Endothelial cell of hepatic sinusoid (primary cell): Measurements from ENCODE around the gene HOXA2.

Experiments used
- in situ Hi-C: cut with HindIII; loops from 2 replicates; pipeline ENCODE4 v1.10.0; 2017; ENCODE audit warnings: low sequenced_read_pairs

The HOXA2 gene

DNA sequence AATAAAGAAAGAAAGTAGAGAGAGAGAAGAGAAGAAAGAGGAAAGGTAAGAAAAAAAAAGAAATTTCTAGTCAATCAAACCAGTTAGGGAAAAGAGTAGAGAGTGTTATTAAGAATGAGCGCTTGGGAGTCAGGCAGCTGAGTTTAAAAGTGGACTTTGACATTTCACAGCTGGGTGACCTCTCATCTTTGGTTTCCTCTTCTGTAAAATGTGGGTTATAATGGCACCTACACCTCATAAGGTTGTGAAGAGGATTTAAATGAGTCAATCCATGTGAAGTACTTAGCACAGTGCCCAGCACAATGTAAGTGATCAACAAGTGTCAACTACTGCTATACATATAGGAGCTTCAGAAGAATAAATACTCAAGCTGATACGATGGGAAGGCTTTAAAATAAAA lies 18.8 kb downstream of the HOXA2 start:
- in situ Hi-C loops = loop anchor here (5.0 kb wide), 1 partner anchor 71 kb away; no protein-coding TSS in a partner anchor

DNA sequence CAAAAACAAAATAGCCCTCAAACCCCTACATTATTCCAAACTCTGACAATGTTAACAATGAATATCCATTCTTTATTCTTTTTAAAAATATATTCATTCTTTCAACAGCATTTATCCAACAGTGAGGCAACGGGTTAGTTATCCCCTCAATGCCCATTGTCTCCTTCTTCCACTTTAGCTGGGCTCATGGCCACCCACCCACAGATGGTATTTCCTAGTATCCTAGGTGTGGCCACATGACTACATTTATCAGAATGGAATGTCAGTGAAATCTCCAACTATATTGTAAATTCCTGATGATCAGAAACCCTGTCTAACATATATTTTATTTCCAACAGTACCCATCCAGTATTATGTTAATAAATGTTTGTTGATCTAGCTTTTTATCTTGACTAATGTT lies 20.3 kb downstream of the HOXA2 start:
- in situ Hi-C loops = loop anchor here (5.0 kb wide), 1 partner anchor 70 kb away; no protein-coding TSS in a partner anchor

GRCh38 chr7:27080844-27081436 lies 21.5 kb downstream of the HOXA2 start:
- in situ Hi-C loops = loop anchor here (5.0 kb wide), 1 partner anchor 69 kb away; no protein-coding TSS in a partner anchor

- in situ Hi-C loops = no loop called here
Observed at GRCh38 chr7:27079234-27079975, 23.1 kb downstream of the HOXA2 start.

DNA sequence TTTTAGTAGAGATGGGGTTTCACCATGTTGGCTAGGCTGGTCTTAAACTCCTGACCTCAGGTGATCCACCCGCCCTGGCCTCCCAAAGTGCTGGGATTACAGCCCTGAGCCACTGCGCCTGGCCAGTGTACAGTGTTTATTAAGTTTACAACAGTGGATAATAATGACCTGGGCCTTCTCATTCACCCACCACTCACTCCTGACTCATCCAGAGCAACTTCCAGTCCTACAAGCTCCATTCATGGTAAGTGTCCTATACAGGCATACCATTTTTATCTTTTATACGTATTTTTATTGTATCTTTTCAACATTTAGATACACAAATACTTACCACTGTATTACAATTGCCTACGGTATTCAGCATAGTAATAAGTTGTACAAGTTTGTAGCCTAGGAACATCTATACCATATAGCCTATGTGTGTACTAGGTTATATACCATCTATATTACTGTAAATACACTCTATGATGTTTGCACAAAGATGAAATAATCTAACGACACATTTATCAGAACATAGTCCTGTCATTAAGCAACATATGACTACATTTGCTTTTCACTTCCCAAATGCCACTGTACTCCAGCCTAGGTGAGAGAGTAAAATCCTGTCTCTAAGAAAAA lies 23.8 kb downstream of the HOXA2 start:
- in situ Hi-C loops = no loop called here

DNA sequence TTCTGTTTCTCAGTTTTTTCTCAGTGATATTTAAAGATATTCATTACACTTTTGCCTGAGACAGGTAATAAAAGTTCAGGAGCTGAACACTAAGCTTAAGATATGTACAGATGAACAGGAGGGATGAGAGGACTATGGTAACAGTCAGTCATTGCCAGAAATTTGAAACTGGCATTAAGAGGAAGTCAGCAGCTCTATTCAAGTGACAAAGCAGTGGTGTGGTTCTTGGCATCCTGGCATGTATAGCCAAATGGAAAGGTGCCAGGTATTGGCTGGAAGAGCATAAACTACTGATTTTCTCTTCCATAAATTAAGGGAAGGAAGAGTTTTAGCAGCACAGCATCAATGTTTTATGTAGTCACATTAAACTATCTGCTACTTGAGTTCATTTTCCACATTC lies 29.4 kb downstream of the HOXA2 start:
- in situ Hi-C loops = no loop called here

DNA sequence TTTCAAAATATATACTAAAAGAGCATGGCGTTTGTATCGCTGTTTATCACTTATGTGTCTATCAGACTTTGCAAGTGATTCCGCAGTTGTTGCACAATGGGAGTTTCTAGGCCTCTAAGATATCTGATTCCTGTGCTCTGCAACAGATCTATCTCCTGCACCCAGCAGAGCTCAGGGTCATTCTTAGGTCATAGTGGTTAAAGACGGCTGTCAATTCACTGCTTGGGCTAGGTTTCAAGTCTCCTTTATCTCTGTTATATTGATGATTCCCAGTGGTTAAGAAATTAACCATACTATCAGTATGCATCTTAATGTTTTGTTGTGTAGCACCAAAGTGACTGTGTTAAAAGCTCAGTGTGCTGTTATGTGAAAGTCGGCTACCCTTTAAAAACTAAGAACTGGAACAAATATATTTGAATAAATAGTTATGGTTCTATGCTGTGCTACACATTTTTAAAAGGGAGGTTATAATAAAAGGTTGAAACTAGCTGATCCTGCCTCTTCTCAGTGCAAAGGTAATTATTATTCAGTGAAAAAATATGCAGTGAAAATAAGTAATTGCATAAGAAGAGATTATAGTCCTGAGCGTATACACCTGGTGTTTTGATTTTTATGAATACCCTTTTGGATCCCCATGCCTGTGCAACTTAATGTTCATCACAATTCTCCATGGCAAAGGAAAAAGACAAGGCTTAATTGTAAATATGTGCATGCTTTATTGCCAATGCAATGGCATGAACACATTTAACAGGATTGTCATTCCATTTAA lies 30.7 kb downstream of the HOXA2 start:
- in situ Hi-C loops = no loop called here

DNA sequence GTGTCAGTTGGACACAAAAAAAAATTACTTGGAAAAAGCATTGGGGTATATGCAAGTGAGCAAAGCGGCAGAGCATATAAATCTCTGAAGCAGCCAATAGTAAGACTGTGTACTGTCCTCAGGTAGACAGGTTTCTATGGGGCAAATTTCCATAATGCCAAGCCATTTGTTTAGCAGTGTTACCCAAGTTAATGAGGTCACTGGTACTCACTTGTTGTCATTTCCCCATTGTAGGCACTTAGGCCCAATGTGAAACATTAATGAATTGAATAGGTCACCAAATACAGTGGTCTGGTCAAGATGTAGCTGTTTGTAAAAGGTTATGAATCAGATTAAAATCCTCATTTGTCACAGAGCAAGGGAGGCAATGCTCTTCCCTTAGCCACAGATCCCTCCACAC lies 34.2 kb downstream of the HOXA2 start:
- in situ Hi-C loops = no loop called here

- in situ Hi-C loops = no loop called here
Observed at GRCh38 chr7:27066148-27066547, 36.3 kb downstream of the HOXA2 start.

DNA sequence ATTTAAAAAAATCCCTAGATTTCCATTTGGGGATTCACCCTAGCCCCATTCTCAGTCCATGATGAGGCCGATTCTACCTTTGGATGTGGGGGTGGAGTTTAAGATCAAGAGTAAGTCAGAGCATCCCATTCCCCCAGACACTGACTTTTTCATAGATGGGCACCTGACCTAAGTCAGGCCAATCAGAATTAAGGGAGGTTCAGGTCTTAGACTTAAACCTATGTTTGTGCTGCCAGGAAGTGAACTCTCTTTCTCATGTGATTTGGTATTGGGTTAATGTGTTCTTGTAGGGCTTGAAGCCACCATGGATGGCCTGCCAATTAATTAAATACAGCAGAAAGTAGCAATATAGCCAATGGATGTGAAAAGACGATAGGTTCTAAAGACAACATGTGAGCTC lies 36.8 kb downstream of the HOXA2 start:
- in situ Hi-C loops = no loop called here

- in situ Hi-C loops = no loop called here
Observed at GRCh38 chr7:27064661-27065060, 37.8 kb downstream of the HOXA2 start.

DNA sequence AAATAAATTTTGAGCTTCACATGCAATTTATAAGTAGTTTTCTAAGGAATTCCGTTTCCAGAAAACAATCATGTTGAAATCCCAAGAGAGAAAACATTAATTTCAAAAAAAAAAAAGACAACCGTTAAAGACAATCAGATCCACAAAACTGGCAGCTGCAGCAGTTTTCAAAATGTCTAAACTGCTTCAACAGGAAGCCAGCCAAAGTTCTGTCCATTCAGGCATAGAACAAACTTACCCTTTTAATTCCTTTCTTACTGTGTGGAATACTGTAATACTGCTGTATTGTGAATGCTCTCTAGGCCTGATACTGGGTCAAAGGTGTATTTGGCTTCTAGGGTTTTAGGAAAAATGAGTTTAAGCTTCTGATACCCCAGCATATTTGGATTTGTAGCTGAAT lies 38.3 kb downstream of the HOXA2 start:
- in situ Hi-C loops = no loop called here

DNA sequence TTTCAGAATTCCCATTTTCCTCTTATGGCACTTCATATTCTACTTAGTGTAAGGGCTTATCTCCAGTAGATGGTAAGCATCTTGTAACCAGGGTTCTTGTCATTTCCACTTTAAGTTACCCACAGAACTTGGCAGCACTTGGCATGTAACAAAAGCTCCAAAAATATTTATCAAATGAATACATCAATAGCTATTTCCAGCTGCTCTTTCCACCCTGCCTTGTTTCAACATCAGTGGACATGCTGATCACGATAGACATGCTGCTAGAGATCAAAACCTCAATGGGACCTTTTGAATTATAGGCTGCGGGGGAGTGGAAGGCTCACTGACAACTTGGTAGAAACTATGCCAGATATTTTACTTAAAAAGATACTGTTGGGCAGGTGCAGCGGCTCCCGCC lies 39.5 kb downstream of the HOXA2 start:
- in situ Hi-C loops = no loop called here

- in situ Hi-C loops = no loop called here
Observed at GRCh38 chr7:27053153-27053552, 49.3 kb downstream of the HOXA2 start.

GRCh38 chr7:27051451-27051850 lies 51.0 kb downstream of the HOXA2 start:
- in situ Hi-C loops = no loop called here
